Pancreas (tissue), 10 donors: ENCODE data around the gene SMARCE1. TPM values are rescaled to one million over a fixed set of nuclear protein-coding genes. Genes with fewer than 3 reads are reported as not detected.
A peak's percentile ranks its signal among the peaks of the same experiment; 100 is the strongest.

Experiments used
- ATAC-seq, 4 donors: fragments of 200-7000 bp; cut with Tn5 transposase; one replicate each; pipeline versions ENCODE4 v1.8.0 to v1.9.1; 2020; ENCODE audit warnings: mild to moderate bottlenecking in 4 of 4, moderate library complexity in 4 of 4
- DNase-seq, 6 donors: peaks; one replicate each; pipeline ENCODE4 v3.0.0-alpha.2; 2020
- FAIRE-seq: peaks from 2 replicates; lab custom pipeline; 2012; peaks lifted over from hg19 to GRCh38; lab: Jason Lieb, UNC
- H3K27ac ChIP-seq, 4 donors: fragments of 200-600 bp; sonication (generic); 1 replicate in 3 of 4; 2 replicates in 1 of 4; pipeline versions ENCODE4 v1.5.0 to v1.8.0; 2020
- H3K27me3 ChIP-seq, 4 donors: fragments of 200-600 bp; one replicate each; pipeline ENCODE4 v1.8.0; 2021
- H3K36me3 ChIP-seq, 3 donors: fragments of 200-600 bp; sonication (generic) in 1 of 3; one replicate each; pipeline versions ENCODE4 v1.5.0 to v1.8.0; 2020 to 2021
- H3K4me1 ChIP-seq, 3 donors: fragments of 200-600 bp; one replicate each; pipeline ENCODE4 v1.8.0; 2021
- H3K4me3 ChIP-seq, 4 donors: fragments of 200-600 bp; sonication (generic) in 2 of 4; one replicate each; pipeline versions ENCODE4 v1.5.0 to v1.8.0; 2020 to 2021
- H3K9me3 ChIP-seq, 4 donors: fragments of 200-600 bp; one replicate each; pipeline ENCODE4 v1.8.0; 2021
- WGBS, 2 donors: extraction: QIAGEN DNeasy Blood & Tissue Kit; methylation state at CpG; one replicate each; pipeline ENCODE4 v1.1.7; 2013; 5-methylcytosine and 5-hydroxymethylcytosine counted together
- intact Hi-C, 3 donors: fragments of 100-400 bp; cut with DNase I; formaldehyde crosslinking; loops; one replicate each; pipeline versions ENCODE4 v1.11.1 to v1.14.2; 2022
- polyA plus RNA-seq, 2 donors: library from polyadenylated mRNA; stranded (reverse); fragments of 200-250 nt; gene quantifications; one replicate each; pipeline ENCODE4 v1.2.3, GENCODE V29; 2013
- total RNA-seq, 6 donors: library from RNA; stranded (reverse); fragmentation: NEBNext Ultra II Directional in 4 of 6; extraction: Animal tissue kit (Norgen Biotek cat#: 25700) in 4 of 6; gene quantifications; one replicate each; pipeline versions ENCODE4 v1.2.1 to v1.2.4, GENCODE V29; 2021 to 2023
- TF ChIP-seq, protein P1 (sequence below), 4 donors: fragments of 200-600 bp; sonication (generic) in 3 of 4; IDR thresholded peaks; one replicate each; pipeline versions ENCODE4 v1.5.0 to v1.8.0; 2021; ENCODE audit warnings: antibody characterized with exemption in 4 of 4
- donor health status: healthy with polysubstance abuse.
- donor health status: DM: no; HTN: no; CAD: no; lungs with moderate emphysema.
- donor health status: DM: no; HTN: no; CAD: no.
- donor health status: control.
- donor health status: control.
- donor health status: Bipolar disorder and iron deficiency.
- donor health status: DM: yes; HTN: yes; CAD: no.
- donor health status: DM: no; HTN: no; CAD: no.
- donor health status: DM: no; HTN: no; CAD: no.
- donor health status: DM: yes; HTN: yes; CAD: no.

Gene SMARCE1
- total and polyA plus RNA-seq, 8 donors: 21.7 to 55.8 (median 35.4) TPM

DNA sequence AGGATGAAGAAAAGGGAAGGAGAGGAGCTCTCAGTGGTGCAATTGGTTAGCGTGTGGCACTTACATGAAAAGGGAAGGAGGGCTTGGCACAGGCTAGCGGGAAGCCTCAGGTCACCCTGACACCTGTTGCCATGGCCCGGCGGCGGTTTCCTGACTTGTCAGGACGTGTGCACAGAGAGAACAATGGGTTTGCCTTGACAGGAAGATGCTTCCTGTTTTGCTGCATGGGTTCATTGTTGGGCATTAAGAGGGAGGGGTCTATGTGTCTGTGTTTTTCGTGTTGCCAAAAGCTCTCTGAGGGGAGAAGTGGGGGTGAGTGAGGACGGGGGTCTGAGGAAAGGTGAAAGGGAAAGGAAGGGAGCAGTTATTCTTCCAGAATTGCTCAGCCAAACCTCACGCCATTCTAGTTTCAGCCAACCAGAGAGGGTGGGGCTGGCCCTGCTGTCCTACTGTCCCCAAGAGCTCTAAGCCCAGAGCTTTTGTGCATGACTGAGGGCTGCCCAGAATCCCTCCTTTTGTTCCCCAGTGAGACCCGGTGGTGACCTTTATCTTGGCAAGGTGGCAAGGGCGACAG is 65.2 kb downstream of the SMARCE1 start:
- Histone ChIP-seq H3K4me1 (no peaks in the 10 kb centered on the region), H3K36me3 (no peaks in the 10 kb centered on the region), H3K27me3 (no peaks in the 10 kb centered on the region), H3K9me3 (no peaks in the 10 kb centered on the region), H3K27ac (no peak overlapping the region), H3K4me3 (no peak overlapping the region)
- intact Hi-C loops: no loop called here
- TF ChIP-seq, protein P1, sequence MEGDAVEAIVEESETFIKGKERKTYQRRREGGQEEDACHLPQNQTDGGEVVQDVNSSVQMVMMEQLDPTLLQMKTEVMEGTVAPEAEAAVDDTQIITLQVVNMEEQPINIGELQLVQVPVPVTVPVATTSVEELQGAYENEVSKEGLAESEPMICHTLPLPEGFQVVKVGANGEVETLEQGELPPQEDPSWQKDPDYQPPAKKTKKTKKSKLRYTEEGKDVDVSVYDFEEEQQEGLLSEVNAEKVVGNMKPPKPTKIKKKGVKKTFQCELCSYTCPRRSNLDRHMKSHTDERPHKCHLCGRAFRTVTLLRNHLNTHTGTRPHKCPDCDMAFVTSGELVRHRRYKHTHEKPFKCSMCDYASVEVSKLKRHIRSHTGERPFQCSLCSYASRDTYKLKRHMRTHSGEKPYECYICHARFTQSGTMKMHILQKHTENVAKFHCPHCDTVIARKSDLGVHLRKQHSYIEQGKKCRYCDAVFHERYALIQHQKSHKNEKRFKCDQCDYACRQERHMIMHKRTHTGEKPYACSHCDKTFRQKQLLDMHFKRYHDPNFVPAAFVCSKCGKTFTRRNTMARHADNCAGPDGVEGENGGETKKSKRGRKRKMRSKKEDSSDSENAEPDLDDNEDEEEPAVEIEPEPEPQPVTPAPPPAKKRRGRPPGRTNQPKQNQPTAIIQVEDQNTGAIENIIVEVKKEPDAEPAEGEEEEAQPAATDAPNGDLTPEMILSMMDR (IDR thresholded peaks at IDR 0.05): no peak
- FAIRE-seq: no peak
- 36 to 48% methylated on average over 11 of the region's 11 CpGs for WGBS, 2 donors
- ATAC-seq: peak in 2 of 4 donors; percentile 26 to 72
- DNase-seq: peak in 1 of 6 donors; percentile 39

DNA sequence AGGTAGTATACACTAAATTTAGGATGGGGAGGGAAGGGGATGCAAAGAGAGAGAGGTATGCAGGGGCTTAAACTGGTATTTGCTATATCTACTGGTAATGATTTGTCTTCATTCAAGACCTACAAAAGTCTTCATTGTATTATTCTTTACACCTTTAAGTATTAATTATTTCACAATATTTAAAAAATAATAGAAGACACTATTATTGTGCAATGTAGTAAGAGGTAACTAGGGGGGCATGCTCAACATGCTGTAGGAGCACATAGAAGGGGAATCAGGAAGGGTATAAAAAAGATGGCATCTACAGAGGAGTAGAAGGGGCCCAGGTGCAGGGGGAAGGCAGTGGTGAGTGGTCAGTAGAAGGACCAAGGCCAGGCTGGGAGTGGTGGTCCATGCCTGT is 67.5 kb downstream of the SMARCE1 start:
- Histone ChIP-seq H3K27me3 (no peaks in the 10 kb centered on the region), H3K36me3 (no peaks in the 10 kb centered on the region), H3K4me3 (no peak overlapping the region), H3K27ac (no peak overlapping the region), H3K9me3 (no peaks in the 10 kb centered on the region), H3K4me1 (no peaks in the 10 kb centered on the region)
- ATAC-seq (no peak), DNase-seq (no peak), FAIRE-seq (no peak)
- TF ChIP-seq, protein P1 (IDR thresholded peaks at IDR 0.05): no peak
- intact Hi-C loops: no loop called here

DNA sequence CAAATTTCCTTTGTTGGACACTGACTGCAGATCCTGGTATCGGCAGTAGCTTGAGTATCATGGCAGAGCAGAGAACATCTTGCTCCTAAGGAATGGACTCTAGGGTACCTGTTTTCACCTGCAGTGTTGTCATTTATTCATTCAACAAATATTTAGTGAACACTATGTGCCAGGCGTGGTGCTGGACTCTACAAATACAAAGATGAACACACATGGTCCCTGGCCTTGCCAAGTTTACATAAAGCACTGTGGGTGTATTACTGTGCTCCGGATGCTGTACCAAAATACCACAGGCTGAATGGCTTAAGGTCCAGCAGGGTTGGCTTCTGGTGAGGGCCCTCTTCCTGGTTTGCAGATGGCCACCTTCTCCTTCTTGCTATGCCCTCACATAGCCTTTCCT is 68.1 kb downstream of the SMARCE1 start:
- no peaks in the 10 kb centered on the region for H3K27me3 ChIP-seq
- TF ChIP-seq, protein P1 (IDR thresholded peaks at IDR 0.05): no peak
- H3K4me1 ChIP-seq: no peaks in the 10 kb centered on the region
- DNase-seq (no peak), ATAC-seq (no peak), FAIRE-seq (no peak)
- no peak overlapping the region for H3K27ac ChIP-seq
- WGBS, 2 donors: 80 to 94% methylated on average over 3 of the region's 3 CpGs
- no peaks in the 10 kb centered on the region for H3K9me3 ChIP-seq
- H3K4me3 ChIP-seq: no peak overlapping the region
- no peaks in the 10 kb centered on the region for H3K36me3 ChIP-seq
- intact Hi-C loops: no loop called here

DNA sequence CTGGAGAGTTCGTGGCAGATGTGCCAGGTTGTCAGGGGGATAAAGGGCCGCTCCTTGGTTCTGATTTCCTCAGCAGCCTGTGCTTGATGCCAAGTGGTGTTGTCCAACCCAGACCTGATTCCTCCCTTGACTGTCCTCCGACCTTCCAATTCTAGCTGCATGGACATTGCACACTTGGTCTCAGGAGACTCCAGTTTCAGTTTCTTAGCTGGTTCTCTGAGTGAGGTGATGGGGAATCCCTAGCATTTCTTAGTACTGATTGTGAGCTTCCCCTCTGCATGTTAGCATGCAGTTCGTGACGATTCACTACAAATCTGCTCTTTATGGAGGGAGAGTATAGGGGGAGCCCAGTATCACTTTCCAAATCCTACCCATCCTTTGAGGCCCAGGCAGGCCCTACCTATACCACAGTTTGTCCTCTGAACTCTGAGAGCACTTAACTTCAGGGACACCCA is 70.0 kb downstream of the SMARCE1 start:
- DNase-seq (no peak), FAIRE-seq (no peak), ATAC-seq (no peak)
- H3K4me3 ChIP-seq: no peak overlapping the region
- intact Hi-C loops: no loop called here
- H3K27ac ChIP-seq: no peak overlapping the region
- H3K36me3 ChIP-seq: no peaks in the 10 kb centered on the region
- no peaks in the 10 kb centered on the region for H3K9me3 ChIP-seq
- no peaks in the 10 kb centered on the region for H3K27me3 ChIP-seq
- TF ChIP-seq, protein P1 (IDR thresholded peaks at IDR 0.05): no peak
- H3K4me1 ChIP-seq: no peaks in the 10 kb centered on the region
- WGBS, 2 donors: 72 to 82% methylated on average over 5 of the region's 5 CpGs

DNA sequence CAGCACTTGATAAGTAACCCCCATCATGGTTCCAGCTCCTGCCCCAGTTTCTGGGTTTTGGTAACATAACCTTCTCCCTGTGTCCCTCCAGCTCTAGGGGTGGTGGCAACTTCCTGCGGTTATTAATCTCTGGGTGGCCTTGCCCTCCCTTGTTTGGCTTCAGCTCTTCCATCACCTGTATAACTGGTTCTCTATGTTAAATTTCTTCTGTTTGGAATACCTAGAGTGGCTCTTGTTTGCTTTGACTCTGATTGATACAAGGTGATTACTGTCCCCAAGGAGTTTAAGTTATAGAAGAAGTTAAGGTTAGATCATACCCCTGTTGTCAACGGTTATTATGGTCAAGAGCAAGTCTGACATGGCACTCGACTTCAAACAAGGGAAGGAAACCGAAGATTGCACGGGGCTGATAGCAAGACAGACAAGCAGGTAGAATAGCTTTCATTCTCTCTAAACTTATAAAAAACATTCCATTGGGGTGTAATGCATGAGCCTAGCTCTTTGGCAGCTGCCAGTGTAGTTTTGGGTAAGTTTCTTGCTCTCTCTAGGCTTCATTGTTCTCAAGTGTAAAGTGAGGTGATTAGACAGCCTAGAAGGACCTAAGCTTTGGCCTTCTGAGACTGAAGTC is 71.4 kb downstream of the SMARCE1 start:
- 37 to 40% methylated on average over 5 of the region's 5 CpGs for WGBS, 2 donors
- Histone ChIP-seq H3K4me3 (no peak overlapping the region), H3K36me3 (no peaks in the 10 kb centered on the region), H3K9me3 (no peaks in the 10 kb centered on the region), H3K27me3 (no peaks in the 10 kb centered on the region), H3K27ac (no peak overlapping the region), H3K4me1 (no peaks in the 10 kb centered on the region)
- no peak for DNase-seq
- no peak for ATAC-seq
- intact Hi-C loops: no loop called here
- TF ChIP-seq, protein P1 (IDR thresholded peaks at IDR 0.05): no peak
- FAIRE-seq: no peak
